ENCODE results near the gene VPS4A. TPM values are rescaled to one million over a fixed set of nuclear protein-coding genes. Genes with fewer than 3 reads are reported as not detected.

VPS4A gene
- total and polyA plus RNA-seq, 2 of the 4 experiments (the other 2 are of a cell fraction), result 23.3 to 25.2 TPM

DNA sequence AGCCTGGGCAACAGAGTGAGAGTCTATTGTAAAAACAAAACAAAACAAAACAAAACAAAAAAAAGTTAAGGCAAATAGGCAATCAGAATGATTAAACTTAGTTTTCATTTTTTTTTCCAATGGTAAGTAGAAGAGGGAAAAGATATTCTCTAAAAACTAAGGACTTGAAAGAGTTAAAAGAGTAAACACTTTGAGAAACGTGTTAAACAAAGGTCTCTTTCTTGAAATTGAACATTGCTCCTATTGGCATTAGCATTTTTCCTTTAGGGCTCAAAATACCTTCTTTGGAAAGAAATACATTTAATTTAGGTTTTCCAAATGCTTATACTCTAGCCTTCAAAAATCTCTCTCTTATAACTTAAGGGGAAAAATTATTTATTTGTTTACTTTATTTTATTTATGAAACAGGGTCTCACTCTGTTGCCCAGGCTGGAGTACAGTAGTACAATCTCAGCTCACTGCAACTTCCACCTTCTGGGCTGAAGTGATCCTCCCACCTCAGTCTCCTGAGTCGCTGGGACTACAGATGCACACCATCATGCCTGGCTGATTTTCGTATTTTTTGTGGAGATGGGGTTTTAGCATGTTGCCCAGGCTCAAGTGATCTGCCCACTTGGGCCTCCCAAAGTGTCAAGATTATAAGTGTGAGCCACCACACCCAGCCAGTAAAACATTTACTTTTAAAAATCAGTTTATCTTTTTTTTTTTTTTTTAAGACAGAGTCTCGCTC lies 44.7 kb upstream of the VPS4A start:
- dilution Hi-C loops (cut with HindIII; ENCODE audit: low sequenced_read_pairs, unreplicated experiment) (no loop called here), in situ Hi-C loops (cut with MboI; ENCODE audit: low sequenced_read_pairs) (no loop called here), intact Hi-C loops (cut with micrococcal nuclease) (no loop called here)
- Histone ChIP-seq H3K27ac (ENCODE audit: insufficient read depth, low read length) (no peak overlapping the region), H3K56ac (ENCODE audit: extremely low read depth, insufficient read depth, low read length) (no peak overlapping the region), H3K36me3 (ENCODE audit: control insufficient read depth, insufficient read depth, low read length) (peaks cover 11% of the 10 kb centered on the region), H3K4me2 (ENCODE audit: low read depth, low read length) (no peak overlapping the region), H2AK9ac (replicated peaks; ENCODE audit: low read depth, low read length, poor library complexity) (no peak overlapping the region), H3K14ac (replicated peaks; ENCODE audit: low read depth, low read length) (no peak overlapping the region), H3K23ac (ENCODE audit: low read depth, low read length) (no peak overlapping the region), H2BK20ac (ENCODE audit: low read depth, low read length) (no peak overlapping the region), H3K27me3 (ENCODE audit: control insufficient read depth, insufficient read depth, low read length) (no peaks in the 10 kb centered on the region), H3K4me1 (ENCODE audit: control insufficient read depth, insufficient read depth, low read length) (peaks cover 8% of the 10 kb centered on the region; the same call in 1 of the 2 replicates), H3K79me1 (ENCODE audit: low read depth in 1 of 2, low read length in 2 of 2) (peaks cover 31 to 59% of the 10 kb centered on the region in 2 experiments), H2AFZ (replicated peaks; ENCODE audit: low read length, poor library complexity) (no peak overlapping the region), H3K18ac (ENCODE audit: low read depth, low read length) (no peak overlapping the region), H2BK5ac (ENCODE audit: low read depth, low read length, poor library complexity, severe bottlenecking) (no peak overlapping the region), H3K4ac (ENCODE audit: low read depth, low read length) (no peak overlapping the region), H2BK120ac (ENCODE audit: low read depth, low read length) (no peak overlapping the region), H4K8ac (ENCODE audit: low read depth in 2 of 2, low read length in 2 of 2) (no peak overlapping the region), H4K20me1 (ENCODE audit: insufficient read depth, low read length) (peaks cover 8% of the 10 kb centered on the region; the same call in 1 of the 2 replicates), H2AK5ac (ENCODE audit: low read depth, low read length) (no peak overlapping the region), H2BK15ac (ENCODE audit: low read depth, low read length) (no peak overlapping the region), H3K9ac (ENCODE audit: low read depth, low read length) (no peak overlapping the region), H3K9me3 (ENCODE audit: control insufficient read depth, insufficient read depth, low read length) (no peaks in the 10 kb centered on the region), H4K91ac (ENCODE audit: insufficient read depth, low read depth, low read length) (no peak overlapping the region), H3K4me3 (ENCODE audit: insufficient read depth, low read depth, low read length) (no peak overlapping the region), H4K5ac (ENCODE audit: low read depth, low read length) (no peak overlapping the region), H3K9me1 (ENCODE audit: insufficient read depth, low read length) (peaks cover 4% of the 10 kb centered on the region)
- DNase-seq (no peak), ATAC-seq (ENCODE audit: low read depth) (no peak)
- CTCF ChIA-PET, result interaction anchor here (0.6 kb wide), 1 partner anchor 1660 kb away, joined by 3 read pairs; no protein-coding TSS in a partner anchor
- BruUV-seq (replicated peaks), result no TSS peak
- WGBS, 2 experiments (ENCODE audit: extremely low coverage in 2 of 2, insufficient read length in 1 of 2), result no CpG with 5 or more reads among the region's 4 CpGs
- POLR2A ChIA-PET (ENCODE audit: unreplicated experiment), result interaction anchor here (1.0 kb wide), 1 partner anchor 78 kb away, joined by 3 read pairs; no protein-coding TSS in a partner anchor
- TF ChIP-seq RCOR1 (IDR thresholded peaks at IDR 0.05; ENCODE audit: insufficient replicate concordance, low read length) (no peak), POLR2A (IDR thresholded peaks at IDR 0.05; ENCODE audit: low read depth, low read length) (no peak), CEBPB (IDR thresholded peaks at IDR 0.05; ENCODE audit: low read depth, low read length) (no peak), NFE2L2 (IDR thresholded peaks at IDR 0.05; ENCODE audit: low read depth, low read length) (no peak), CHD1 (IDR thresholded peaks at IDR 0.05; ENCODE audit: low read depth, low read length) (no peak), MAFK (IDR thresholded peaks at IDR 0.05; ENCODE audit: low read depth, low read length) (no peak), SMC3 (IDR thresholded peaks at IDR 0.05; ENCODE audit: low read depth, low read length) (no peak), RAD21 (IDR thresholded peaks at IDR 0.05; ENCODE audit: low read length) (no peak), MAZ (IDR thresholded peaks at IDR 0.05; ENCODE audit: borderline replicate concordance, low read depth, low read length) (no peak), BHLHE40 (IDR thresholded peaks at IDR 0.05; ENCODE audit: low read depth, low read length) (no peak), FOS (IDR thresholded peaks at IDR 0.05; ENCODE audit: low read depth, low read length) (no peak), MXI1 (IDR thresholded peaks at IDR 0.05; ENCODE audit: borderline replicate concordance, low read depth, low read length) (no peak)
- TF ChIP-seq, protein P1, sequence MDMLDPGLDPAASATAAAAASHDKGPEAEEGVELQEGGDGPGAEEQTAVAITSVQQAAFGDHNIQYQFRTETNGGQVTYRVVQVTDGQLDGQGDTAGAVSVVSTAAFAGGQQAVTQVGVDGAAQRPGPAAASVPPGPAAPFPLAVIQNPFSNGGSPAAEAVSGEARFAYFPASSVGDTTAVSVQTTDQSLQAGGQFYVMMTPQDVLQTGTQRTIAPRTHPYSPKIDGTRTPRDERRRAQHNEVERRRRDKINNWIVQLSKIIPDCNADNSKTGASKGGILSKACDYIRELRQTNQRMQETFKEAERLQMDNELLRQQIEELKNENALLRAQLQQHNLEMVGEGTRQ (IDR thresholded peaks at IDR 0.05; ENCODE audit: low read depth, low read length), result no peak
- TF ChIP-seq, protein P2, sequence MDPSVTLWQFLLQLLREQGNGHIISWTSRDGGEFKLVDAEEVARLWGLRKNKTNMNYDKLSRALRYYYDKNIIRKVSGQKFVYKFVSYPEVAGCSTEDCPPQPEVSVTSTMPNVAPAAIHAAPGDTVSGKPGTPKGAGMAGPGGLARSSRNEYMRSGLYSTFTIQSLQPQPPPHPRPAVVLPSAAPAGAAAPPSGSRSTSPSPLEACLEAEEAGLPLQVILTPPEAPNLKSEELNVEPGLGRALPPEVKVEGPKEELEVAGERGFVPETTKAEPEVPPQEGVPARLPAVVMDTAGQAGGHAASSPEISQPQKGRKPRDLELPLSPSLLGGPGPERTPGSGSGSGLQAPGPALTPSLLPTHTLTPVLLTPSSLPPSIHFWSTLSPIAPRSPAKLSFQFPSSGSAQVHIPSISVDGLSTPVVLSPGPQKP (IDR thresholded peaks at IDR 0.05; ENCODE audit: borderline replicate concordance, low read depth, low read length), result no peak
- TF ChIP-seq, protein P3, sequence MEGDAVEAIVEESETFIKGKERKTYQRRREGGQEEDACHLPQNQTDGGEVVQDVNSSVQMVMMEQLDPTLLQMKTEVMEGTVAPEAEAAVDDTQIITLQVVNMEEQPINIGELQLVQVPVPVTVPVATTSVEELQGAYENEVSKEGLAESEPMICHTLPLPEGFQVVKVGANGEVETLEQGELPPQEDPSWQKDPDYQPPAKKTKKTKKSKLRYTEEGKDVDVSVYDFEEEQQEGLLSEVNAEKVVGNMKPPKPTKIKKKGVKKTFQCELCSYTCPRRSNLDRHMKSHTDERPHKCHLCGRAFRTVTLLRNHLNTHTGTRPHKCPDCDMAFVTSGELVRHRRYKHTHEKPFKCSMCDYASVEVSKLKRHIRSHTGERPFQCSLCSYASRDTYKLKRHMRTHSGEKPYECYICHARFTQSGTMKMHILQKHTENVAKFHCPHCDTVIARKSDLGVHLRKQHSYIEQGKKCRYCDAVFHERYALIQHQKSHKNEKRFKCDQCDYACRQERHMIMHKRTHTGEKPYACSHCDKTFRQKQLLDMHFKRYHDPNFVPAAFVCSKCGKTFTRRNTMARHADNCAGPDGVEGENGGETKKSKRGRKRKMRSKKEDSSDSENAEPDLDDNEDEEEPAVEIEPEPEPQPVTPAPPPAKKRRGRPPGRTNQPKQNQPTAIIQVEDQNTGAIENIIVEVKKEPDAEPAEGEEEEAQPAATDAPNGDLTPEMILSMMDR (conservative IDR thresholded peaks at IDR 0.05; ENCODE audit: low read depth, low read length), result no peak

Measured in IMR-90 (cell line).